GM19099 (cell line): Measurements from ENCODE around the gene FXR2.

Experiments
- POLR2A ChIP-seq: IDR thresholded peaks from 3 replicates; pipeline ENCODE4 v1.6.1; 2011; ENCODE audit warnings: low read depth; ENCODE audit not compliant: insufficient read length; ENCODE audit errors: extremely low read depth

FXR2 gene

DNA sequence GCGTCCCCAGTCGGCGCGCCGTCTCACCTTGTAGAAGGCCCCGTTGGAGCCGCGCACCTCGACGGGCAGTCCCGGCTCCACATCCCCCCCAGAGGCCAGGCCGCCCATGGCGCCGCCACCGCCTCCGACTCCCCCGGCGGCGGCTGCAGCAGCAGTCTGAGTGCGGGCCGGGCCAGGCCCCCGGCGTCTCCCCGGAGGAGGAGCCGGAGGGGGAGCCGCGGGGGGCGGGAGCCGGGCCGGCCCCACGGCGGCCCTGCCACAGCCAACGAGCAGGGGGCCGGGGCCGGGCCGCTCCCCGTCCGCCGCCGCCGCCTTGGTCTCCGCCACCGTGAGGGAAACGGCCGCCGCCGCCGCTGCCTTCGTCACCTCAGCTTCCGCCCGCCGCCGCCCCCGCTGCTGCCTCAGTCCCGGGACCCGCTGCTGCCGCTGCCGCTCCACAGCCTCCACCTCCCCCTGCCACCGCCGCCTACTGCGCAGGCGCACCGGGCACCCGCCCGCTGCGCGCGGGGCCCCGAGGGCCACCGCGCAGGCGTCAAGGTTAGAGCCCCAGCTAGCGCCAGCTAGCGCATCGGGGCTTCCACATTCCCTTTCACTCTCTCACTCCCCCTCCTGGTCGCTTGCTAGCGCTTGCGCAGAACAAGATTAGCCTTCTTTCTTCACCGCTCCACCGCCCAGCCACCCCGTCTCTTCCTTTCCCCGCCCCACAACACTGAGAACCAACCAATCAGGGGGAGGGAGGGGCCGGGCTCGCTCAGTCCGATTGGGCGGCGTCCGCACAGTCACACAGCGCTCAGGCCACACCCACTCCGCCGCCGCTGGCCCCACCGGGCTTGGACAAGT lies at the start of gene FXR2:
Gene FXR2 (minus strand): TSS at position 473 of the 840 bp plus-strand sequence. CDS start 365 bp downstream, at position 108.
- TF ChIP-seq POLR2A, result peak; percentile 73

DNA sequence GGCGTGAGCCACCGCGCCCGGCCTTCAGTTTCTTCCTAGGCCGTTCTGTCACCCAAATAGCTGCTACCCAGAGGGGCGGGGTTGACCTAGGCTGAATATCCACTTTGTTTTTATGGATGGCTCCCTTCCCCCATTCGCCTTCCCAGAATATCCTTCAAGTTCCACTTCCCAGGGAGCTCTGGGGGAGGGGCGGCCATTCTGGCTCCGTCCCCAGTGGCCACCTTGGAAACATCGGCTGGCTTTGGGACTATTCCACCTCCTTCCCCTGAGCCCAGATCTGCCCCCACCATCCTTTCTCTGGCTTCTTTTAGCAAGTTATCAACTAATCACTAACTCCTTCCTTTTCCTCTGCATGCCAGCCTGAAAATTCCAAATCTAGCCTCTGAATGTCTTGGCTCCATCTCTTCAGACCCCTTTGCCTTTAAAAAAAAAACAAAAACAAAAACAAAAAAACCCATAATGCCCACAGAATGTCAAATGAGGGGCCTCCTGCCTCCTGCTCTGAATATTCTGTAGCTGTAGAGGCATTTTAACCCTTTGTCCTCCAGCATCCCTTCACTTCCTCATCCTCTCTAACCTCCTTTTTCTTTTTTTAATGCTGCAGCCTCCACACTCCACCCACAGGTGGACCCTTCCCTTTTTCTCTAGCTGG lies 42.4 kb upstream of the FXR2 start:
- no peak for TF ChIP-seq POLR2A

DNA sequence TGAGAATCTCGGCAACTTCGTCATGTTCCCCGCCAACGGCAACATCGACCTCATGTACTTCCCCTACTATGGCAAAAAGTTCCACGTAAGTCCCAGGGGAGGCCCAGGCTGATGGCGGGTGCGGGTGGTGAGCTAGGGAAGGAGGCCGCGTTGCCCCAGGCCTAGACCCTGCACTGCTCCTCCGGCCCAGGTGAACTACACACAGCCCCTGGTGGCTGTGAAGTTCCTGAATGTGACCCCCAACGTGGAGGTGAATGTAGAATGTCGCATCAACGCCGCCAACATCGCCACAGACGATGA lies 40.8 kb upstream of the FXR2 start:
- no peak for TF ChIP-seq POLR2A

DNA sequence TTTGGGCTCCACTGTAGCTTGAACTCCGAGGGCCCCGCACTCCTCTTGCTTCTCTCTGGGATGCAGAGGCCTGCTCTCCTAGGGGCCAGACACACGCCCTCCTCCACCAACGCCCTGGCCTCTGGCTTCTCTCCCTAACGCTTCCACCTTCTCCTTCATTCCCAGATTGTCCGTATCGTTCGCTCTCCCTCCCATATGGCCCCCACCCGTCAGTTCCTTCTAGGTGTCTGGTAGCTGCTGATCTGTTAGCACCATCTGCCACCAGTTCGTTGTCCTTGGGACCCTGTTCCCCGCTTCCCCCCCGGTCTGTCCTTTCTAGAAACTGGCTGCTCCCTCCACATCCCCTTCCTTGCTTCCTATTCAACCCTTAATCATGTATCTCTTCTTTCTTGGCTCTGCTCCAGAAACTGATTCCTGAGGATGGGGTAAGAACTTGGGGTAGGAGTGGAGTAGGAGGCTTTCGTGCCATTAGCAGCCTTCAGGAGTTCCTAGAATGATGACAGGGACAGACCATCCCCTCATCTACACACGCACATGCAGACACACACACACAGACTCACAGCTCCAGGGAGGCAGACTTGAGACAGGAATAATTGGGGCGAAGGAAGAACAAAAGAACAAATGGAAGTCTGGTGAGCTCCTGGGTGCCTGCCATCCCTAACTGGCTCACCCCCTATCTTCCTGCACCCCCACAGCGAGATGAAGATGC lies 40.3 kb upstream of the FXR2 start:
- no peak for TF ChIP-seq POLR2A

DNA sequence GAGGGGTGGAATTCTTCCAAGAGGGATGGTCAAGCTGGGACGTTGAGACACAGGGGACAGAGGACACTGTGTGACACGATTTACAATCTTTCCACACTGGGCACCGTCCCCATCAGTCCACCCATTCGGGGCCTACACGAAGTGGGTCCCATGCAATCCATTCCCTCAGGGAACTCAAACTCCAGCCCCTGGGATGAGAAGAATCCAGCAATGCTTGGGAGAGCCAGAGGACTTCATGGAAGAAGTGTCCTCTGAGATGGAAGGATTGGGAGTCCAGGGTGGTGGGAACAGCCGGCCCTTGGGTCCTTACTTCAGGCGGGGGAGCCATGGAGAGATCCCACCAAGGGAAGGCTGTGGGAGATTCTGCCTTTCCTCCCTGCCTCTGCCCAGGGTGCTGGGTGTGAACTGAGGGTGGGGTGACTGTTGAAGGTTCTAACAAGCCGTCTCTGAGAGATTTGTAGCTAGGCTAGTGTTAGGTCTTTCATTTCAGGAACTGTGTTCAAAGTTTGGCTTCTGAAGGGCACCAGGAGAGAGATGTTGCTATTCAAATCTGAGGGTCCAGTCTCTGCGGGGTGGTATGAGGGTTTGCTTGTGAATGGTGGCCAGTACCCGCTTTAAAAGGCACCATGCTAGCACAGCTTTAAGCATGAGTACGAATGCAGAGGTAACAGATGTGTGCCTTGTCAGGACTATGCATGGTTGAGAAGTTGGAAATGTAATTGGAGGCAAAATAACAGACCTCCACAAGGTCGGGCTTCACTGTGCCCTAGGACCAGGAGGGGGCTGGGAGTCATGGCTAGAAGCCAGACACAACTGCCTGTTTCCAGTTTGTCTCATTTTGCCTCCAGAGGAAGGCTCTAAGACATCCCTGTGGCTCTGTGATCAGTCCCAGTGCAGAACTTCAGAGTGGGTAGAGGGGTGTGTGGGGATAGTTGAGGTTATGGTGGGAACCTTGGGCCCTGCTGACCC lies 38.0 kb upstream of the FXR2 start:
- TF ChIP-seq POLR2A, result no peak

DNA sequence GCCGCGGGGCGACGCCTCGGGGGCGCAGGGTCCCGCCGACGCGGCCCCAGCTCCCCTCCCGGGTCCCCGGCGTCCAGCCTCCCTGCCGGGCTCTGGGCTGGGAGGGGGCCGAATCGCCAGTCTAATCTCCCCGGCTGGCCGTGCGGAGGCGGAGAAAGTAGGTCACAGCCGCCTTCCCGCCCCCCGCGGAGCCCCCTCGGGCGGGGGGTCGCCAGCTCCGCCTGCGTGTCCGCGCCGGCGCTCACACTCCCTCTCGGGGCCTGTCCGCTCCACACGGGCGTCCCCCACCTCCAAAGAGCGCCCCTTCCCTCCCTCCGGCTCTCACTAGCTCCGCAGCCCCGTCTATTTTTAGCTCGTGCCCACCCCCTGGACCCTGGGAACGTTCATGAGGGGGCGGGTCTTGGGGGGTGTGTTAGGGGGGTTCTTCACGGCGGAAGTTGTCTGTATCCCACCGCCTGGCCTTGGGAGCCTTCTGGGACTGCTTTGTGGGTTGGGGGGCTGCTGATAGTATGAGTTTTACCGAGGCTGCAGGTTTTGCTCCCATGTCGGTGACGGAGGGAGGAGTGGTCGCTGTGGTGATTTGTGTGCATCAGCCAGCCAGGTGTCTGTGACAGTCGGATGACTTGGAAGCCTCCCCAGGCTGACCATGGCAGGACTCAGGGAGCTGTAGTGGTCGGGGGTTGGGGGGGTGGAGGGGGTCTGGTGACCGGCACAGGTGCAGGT lies 37.1 kb upstream of the FXR2 start:
- no peak for TF ChIP-seq POLR2A

DNA sequence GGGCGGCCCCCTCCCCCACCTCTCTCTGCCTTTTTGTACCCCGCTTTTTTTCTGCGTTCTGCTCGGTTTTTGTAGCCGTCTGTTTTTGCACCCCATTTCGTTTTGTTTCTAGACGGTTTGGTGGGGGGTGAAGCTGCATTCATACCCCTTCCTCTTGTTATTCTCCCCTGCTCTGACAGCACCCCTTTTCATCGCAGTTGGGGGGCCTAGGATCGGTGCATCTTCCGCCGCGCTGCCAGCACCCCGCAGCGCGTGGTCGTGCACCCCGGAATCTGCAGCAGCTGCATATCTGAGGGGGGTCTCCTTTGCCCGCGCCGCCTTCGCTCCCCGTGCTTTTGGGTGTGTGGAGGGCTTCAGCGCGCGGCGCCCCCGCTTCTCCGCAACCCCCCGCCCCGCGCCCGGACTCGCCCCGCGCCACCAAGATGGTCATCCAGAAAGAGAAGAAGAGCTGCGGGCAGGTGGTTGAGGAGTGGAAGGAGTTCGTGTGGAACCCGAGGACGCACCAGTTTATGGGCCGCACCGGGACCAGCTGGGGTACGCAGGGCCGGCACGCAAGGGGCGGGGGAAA lies 36.5 kb upstream of the FXR2 start:
- TF ChIP-seq POLR2A, result no peak

DNA sequence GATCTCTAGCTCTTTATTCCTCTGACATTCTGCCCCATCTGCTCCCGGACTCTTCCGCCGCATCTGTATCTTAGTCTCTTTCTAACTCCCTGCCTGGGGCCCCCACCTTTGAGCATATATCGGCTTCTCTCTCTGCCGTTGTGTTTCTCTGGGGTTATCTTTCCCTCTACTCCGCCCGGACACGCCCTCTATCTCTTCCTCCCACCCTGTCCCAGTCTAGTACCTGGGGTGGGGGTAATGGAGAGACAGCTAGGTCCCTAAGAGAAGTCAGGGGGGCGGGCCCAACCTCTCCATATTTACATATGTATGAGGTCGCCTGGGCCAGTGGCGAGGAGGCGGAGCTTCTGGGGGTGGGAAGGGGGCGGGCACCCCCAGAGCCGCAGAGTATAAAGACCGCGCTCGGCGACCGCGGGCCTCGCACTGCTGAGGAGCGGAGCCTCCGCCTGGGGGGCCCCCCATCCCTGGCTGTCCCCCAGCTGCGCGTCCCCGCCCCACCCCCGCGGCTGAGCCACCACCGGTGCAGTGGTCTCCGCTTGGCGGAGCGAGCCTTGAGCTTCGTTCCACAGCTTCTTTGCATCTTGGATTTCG lies 35.9 kb upstream of the FXR2 start, which contains the start of gene ATP1B2:
Gene ATP1B2 (plus strand): TSS at position 418 of the 588 bp plus-strand sequence. CDS start 593 bp downstream, outside the sequence.
- TF ChIP-seq POLR2A, result peak; percentile 20

DNA sequence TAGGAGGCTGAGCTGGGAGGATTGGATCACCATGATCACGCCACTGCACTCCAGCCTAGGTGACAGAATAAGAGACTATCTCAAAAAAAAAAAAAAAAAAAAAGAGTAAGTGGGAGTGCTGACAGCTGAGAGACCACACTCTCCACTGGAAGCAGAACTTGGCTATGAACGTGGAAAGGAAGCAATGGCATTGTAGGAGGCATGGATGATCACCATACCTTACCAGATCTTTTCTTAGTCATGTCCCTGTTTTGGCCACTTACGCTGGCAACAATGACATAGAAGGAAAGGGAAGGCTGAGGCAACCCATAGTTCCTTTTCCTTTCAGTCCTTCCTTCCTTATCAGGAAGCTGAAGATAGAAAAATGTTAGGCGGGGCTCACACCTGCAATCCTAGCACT lies 32.3 kb upstream of the FXR2 start:
- TF ChIP-seq POLR2A, result no peak

DNA sequence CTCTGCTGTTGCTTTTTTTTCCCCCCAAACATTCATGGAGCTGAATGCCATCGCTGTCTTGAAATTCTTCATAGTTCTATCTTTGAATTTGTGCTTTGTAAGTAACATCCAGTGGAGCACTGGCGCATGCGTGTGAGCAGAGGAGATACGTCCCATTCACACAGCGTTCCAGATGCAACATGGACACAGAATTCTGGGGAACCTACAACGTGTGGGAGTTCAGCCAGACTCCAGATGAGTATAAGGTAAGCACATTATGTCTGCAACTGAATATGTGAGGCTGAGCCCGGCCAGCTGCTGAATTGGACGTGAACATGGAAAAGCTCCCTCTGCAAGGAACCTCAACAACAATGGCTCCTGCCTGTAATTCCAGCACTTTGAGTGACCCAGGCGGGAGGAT lies 31.8 kb upstream of the FXR2 start:
- no peak for TF ChIP-seq POLR2A

DNA sequence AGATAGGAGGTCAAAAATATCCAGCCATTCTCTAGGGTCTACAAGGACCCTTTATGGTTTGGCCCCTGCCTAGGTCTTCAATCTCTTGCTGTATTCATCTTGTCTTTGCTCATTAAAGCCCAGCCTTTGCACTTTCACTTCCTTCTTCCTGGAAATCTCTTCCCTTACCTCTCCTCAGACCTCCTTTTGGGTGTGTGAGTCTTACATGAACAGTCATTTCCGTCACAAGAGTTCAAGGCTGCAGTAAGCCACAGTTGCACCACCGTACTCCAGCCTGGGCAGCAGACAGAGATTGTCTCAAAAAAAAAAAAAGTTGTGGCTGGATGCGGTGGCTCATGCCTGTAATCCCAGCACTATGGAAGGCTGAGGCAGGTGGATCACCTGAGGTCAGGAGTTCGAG lies 30.1 kb upstream of the FXR2 start:
- no peak for TF ChIP-seq POLR2A

DNA sequence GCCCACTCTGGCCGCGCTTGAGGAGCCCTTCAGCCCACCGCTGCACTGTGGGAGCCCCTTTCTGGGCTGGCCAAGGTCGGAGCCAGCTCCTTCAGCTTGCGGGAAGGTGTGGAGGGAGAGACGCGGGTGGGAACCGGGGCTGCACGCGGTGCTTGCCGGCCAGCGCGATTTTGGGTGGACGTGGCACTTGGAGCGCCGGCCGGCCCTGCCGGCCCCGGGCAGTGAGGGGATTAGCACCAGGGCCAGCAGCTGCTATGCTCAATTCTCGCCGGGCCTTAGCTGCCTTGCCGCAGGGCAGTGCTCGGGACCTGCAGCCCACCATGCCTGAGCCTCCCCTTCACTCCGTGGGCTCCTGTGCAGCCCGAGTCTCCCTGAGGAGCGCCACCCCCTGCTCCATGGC lies 26.1 kb upstream of the FXR2 start:
- no peak for TF ChIP-seq POLR2A

DNA sequence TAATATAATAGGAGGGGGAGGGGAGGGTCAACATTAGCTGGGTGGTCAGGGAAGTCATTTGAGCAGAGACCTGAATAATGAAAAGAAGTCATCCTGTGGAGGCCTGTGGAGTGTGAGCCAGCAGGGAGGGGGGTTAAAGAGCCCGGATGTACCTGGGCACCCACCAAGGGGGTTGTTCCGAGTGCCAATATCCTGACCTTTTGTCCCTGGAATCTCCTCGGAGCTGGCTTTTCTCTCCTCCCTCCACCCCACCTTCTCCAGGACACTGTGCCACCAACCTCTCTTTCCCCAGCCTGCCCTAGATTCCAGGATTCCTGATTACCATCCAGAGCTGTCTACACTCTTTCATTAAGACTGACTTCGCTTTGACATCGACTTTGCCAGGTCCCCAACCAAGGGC lies 21.5 kb upstream of the FXR2 start:
- TF ChIP-seq POLR2A, result no peak
